SH-SY5Y (cell line): Measurements from ENCODE around the gene CCT3.

ENCODE experiments used
- GATA2 ChIP-seq: IDR thresholded peaks from 2 replicates; pipeline ENCODE4 v1.6.1; 2011; ENCODE audit warnings: mild to moderate bottlenecking, low read depth, low read length
- GATA3 ChIP-seq: IDR thresholded peaks from 2 replicates; pipeline ENCODE4 v1.6.1; 2011; ENCODE audit warnings: low read depth, mild to moderate bottlenecking, low read length, moderate library complexity

GRCh38 chr1:156316909-156317308 lies 21.2 kb downstream of the CCT3 start:
- TF ChIP-seq GATA2 (no peak), GATA3 (no peak)
